LNCAP (cell line): ENCODE results near the gene OSTF1.
A peak's percentile ranks its signal among the peaks of the same experiment; 100 is the strongest.

ENCODE experiments used
- TF ChIP-seq, protein P1 (sequence below): fragments of 450-650 bp; IDR thresholded peaks from 2 replicates; pipeline ENCODE4 v1.5.1; 2017; ENCODE audit warnings: mild to moderate bottlenecking

Gene OSTF1

GRCh38 chr9:75184471-75184870 lies 96.2 kb downstream of the OSTF1 start:
- TF ChIP-seq, protein P1, sequence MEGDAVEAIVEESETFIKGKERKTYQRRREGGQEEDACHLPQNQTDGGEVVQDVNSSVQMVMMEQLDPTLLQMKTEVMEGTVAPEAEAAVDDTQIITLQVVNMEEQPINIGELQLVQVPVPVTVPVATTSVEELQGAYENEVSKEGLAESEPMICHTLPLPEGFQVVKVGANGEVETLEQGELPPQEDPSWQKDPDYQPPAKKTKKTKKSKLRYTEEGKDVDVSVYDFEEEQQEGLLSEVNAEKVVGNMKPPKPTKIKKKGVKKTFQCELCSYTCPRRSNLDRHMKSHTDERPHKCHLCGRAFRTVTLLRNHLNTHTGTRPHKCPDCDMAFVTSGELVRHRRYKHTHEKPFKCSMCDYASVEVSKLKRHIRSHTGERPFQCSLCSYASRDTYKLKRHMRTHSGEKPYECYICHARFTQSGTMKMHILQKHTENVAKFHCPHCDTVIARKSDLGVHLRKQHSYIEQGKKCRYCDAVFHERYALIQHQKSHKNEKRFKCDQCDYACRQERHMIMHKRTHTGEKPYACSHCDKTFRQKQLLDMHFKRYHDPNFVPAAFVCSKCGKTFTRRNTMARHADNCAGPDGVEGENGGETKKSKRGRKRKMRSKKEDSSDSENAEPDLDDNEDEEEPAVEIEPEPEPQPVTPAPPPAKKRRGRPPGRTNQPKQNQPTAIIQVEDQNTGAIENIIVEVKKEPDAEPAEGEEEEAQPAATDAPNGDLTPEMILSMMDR: no peak

DNA sequence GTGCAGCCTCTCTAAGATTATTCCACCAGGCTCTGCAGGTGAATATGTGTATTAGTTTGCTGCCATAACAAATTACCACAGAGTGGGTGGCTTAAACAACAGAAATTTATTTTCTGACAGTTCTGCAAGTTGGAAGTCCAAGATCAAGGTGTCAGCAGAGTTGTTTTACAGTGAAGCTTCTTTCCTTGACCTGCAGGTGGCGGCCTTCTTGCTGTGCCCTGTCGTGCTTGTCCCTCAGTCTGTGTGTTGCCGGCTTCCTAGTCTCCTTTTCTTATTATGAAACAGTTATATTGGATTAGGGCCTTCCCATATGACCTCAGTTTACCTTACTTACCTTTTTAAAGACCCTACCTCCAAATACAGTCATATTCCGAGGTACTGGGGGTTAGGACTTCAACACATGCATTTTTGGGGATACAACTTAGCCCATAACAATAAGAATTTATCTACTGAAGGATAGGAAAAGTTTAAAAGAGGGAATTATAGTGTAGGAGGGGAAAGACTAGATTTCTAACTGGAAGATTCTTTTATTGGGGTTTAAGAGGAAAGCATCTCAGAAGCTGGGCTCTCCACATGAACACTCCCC lies 97.4 kb downstream of the OSTF1 start:
- TF ChIP-seq, protein P1: peak; percentile 85

GRCh38 chr9:75186767-75187380 lies 98.6 kb downstream of the OSTF1 start:
- TF ChIP-seq, protein P1: peak; percentile 87

DNA sequence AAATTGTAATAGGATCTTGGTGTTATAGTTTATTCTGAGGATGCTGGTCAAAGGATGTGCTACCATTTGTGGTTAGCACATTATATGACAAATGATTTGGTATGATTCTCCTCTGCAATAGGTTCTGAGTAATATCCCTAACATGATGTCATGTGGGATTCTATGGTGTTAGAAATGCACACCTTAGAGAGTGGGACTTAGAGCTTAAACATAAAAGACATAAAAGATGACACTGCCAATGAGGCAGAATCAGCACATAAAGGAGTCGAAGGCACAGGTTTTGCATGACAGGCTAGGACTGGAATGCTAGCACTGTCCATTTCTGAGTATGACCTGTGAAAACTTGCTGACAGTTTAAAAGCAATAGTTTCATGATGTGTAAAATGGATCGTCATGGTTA lies 100.4 kb downstream of the OSTF1 start:
- TF ChIP-seq, protein P1: no peak

GRCh38 chr9:75190762-75191161 lies 102.4 kb downstream of the OSTF1 start:
- TF ChIP-seq, protein P1: no peak
